Naive B cell (primary cell): ENCODE results near the gene SLC8A1. TPM values are rescaled to one million over a fixed set of nuclear protein-coding genes. Genes with fewer than 3 reads are reported as not detected.

Source experiments
- ATAC-seq, 2 donors: fragments of 150-1000 bp; cut with Tn5 transposase; 2 replicates each; pipeline ENCODE4 v1.10.0; 2021; ENCODE audit warnings: low read depth in 2 of 2, mild to moderate bottlenecking in 2 of 2, moderate library complexity in 2 of 2
- DNase-seq: peaks from one replicate; pipeline ENCODE4 v3.0.0; 2022
- H3K27ac Mint-ChIP-seq, 6 donors: one replicate each; pipeline ENCODE4 v1.8.0; 2020 to 2022; ENCODE audit warnings: mild to moderate bottlenecking in 6 of 6, mixed read lengths in 6 of 6, moderate library complexity in 5 of 6, inconsistent platforms in 2 of 6
- H3K27me3 Mint-ChIP-seq, 3 donors: one replicate each; pipeline ENCODE4 v1.8.0; 2021 to 2022; ENCODE audit warnings: mixed read lengths in 3 of 3, mild to moderate bottlenecking in 1 of 3
- H3K36me3 Mint-ChIP-seq, 2 donors: one replicate each; pipeline ENCODE4 v1.8.0; 2020 to 2022; ENCODE audit warnings: mixed read lengths in 2 of 2, inconsistent platforms in 1 of 2, mild to moderate bottlenecking in 1 of 2
- H3K4me1 Mint-ChIP-seq, 3 donors: one replicate each; pipeline ENCODE4 v1.8.0; 2020 to 2022; ENCODE audit warnings: mixed read lengths in 3 of 3, inconsistent platforms in 1 of 3, mild to moderate bottlenecking in 1 of 3, moderate library complexity in 1 of 3
- H3K4me3 Mint-ChIP-seq, 8 donors: one replicate each; pipeline ENCODE4 v1.8.0; 2020 to 2022; ENCODE audit warnings: mild to moderate bottlenecking in 8 of 8, mixed read lengths in 8 of 8, moderate library complexity in 8 of 8, inconsistent platforms in 2 of 8
- H3K9me3 Mint-ChIP-seq, 7 donors: one replicate each; pipeline ENCODE4 v1.8.0; 2020 to 2022; ENCODE audit warnings: mixed read lengths in 7 of 7, mild to moderate bottlenecking in 5 of 7, inconsistent platforms in 2 of 7, moderate library complexity in 1 of 7
- polyA plus RNA-seq, 6 donors: library from polyadenylated mRNA; unstranded; fragments of 300-500 nt; fragmentation: Illumina TruSeq; gene quantifications; one replicate each; pipeline ENCODE4 v1.2.3, GENCODE V29; 2021; ENCODE audit warnings: low read depth in 6 of 6

SLC8A1 gene
- polyA plus RNA-seq, 6 donors from 2014 or later = 0.04 TPM; not detected in 5

GRCh38 chr2:40380041-40380440 is 71.8 kb downstream of the SLC8A1 start:
- Mint-ChIP-seq H3K4me1 (no peaks in the 10 kb centered on the region), H3K4me3 (no peak overlapping the region), H3K27me3 (no peaks in the 10 kb centered on the region), H3K9me3 (peaks cover 11 to 36% (median 16%) of the 10 kb centered on the region in 7 donors), H3K27ac (no peak overlapping the region), H3K36me3 (peaks cover 7 to 12% of the 10 kb centered on the region in 2 donors)
- ATAC-seq (no peak), DNase-seq (no peak)

GRCh38 chr2:40374543-40375240 is 77.2 kb downstream of the SLC8A1 start:
- H3K27me3 Mint-ChIP-seq = no peaks in the 10 kb centered on the region
- ATAC-seq = no peak
- no peak overlapping the region for H3K27ac Mint-ChIP-seq
- H3K36me3 Mint-ChIP-seq = peaks cover 0 to 7% of the 10 kb centered on the region in 2 donors
- DNase-seq = no peak
- no peaks in the 10 kb centered on the region for H3K4me1 Mint-ChIP-seq
- H3K4me3 Mint-ChIP-seq = no peak overlapping the region
- H3K9me3 Mint-ChIP-seq = peaks cover 0 to 12% (median 3%) of the 10 kb centered on the region in 7 donors

DNA sequence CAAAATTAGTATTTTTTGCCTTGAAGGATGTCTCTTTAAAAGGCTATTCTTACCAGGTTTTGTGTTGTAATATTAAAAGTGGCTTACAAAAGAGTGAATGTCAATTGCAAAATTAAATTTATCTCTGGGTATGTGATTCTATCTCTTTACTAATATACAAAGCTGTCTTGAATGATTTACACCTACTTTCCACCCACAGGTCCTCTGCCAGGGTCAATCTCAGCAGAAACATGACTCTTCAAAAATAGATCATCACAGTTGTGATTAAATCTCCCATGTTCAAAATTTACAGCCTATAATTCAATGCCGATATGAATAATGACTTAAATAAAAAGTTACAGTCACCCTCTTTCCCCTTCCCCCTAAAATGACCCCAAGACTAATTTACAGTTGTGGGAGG is 78.8 kb downstream of the SLC8A1 start:
- DNase-seq (no peak), ATAC-seq (no peak)
- Mint-ChIP-seq H3K27ac (no peak overlapping the region), H3K27me3 (no peaks in the 10 kb centered on the region), H3K9me3 (peaks cover 0 to 3% (median 0%) of the 10 kb centered on the region in 7 donors), H3K4me3 (no peak overlapping the region), H3K36me3 (no peaks in the 10 kb centered on the region), H3K4me1 (no peaks in the 10 kb centered on the region)

DNA sequence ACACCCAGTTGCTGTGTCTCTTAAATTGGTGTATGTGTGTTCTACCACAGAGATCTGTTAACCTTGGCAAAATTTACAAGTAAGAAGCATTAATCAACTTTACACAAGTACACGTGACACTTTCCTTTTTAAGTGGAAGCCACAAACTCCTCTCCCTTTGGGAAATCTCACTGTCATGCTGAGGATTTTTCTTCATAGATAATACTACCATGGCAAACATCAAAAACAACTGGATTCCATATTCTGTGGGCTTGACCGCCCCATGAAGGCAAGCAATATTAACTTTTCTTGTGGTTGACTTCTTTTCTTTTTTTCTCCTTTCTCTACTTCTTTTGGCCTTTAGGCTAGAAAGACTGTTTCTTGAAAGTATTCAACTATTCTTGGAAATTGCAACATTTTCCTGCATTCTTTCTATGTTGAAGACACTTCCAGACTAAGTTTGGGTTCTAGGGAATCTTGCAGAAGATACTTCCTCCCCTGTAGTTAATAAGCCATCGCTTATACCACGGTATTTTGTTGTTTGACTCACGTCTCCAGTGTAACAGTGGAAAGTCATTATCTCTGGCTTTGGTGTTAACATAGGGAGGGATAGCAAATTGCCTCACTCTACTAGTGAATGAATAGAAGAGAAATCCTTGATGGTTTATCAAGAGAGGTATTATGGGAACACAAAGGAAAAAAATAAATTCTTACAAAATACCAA is 79.5 kb downstream of the SLC8A1 start:
- Mint-ChIP-seq H3K27ac (no peak overlapping the region), H3K27me3 (no peaks in the 10 kb centered on the region), H3K4me3 (no peak overlapping the region), H3K4me1 (no peaks in the 10 kb centered on the region), H3K9me3 (no peaks in the 10 kb centered on the region), H3K36me3 (no peaks in the 10 kb centered on the region)
- ATAC-seq = no peak
- no peak for DNase-seq

DNA sequence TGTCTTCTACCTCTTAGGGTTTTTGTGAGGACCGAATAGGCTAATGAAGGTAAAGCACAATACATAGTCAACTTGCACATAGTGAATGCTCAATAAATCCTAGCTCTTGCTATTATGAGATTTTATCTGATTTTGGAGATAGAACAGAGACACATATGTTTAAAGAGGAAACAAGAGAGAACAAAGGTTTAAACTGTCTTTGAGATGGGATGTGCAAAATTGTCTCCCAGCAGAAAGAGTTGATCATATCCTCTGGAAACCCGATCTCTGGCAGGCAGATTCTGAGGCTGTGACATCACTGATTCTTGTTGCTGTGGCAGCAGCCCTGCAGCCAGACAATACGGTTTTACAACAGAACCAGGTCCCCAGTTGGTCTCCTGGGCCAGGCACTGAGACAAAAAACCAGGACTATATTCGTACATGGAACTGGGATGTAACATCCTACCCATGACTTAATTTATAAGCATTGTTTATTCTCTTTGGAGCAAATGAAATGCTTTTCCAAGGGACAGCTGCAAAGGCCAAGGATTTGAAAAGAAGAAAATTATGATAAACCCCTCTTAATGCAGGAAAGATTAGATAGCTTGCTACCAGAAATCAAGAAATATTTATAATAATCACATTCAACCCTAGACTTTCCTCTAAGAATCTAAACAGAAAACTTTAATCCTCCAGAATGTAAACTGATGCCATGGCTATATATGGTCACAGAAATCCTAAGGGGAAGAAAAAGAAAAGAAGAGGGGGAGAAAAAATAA is 80.2 kb downstream of the SLC8A1 start:
- no peak for DNase-seq
- Mint-ChIP-seq H3K4me3 (no peak overlapping the region), H3K36me3 (no peaks in the 10 kb centered on the region), H3K4me1 (no peaks in the 10 kb centered on the region), H3K27me3 (no peaks in the 10 kb centered on the region), H3K9me3 (no peaks in the 10 kb centered on the region), H3K27ac (no peak overlapping the region)
- ATAC-seq = no peak

GRCh38 chr2:40370007-40370395 is 81.9 kb downstream of the SLC8A1 start:
- ATAC-seq (no peak), DNase-seq (no peak)
- Mint-ChIP-seq H3K27me3 (no peaks in the 10 kb centered on the region), H3K36me3 (no peaks in the 10 kb centered on the region), H3K9me3 (no peaks in the 10 kb centered on the region), H3K27ac (no peak overlapping the region), H3K4me3 (no peak overlapping the region), H3K4me1 (peaks cover 0 to under 1% (median 0%) of the 10 kb centered on the region in 3 donors)

DNA sequence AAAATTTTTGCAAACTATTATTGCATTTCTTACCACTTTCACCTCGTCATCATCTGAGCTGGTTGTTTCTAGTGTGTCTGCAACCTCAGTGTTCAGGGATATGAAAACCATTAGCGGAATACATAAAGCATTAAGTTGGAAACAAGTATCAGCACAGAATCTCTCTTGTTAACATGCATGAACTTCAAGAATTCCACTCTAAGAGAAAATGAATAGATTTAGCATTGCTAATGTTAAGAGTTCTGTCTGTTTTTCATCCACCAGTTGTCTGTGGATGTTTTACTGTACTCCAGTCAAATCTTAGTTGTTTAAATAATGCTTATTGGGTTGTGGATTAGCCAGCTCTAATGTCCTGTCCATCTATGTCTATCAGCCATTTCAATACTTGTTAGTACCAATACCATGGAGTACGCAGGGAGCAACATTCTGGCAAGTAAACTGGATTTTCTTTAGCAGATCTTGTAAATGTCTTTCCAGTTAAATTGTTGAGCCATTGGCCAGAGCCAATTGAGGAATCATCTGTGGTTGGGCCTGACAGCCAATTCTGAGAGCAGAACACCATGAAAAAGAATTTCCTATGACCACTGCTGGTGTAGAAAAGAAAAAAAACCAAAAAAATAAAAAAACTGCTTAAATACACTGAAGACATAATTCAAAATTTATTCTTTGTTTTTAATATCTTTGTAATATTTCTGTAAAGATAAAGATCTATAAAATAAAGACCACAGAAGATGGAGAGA is 82.5 kb downstream of the SLC8A1 start:
- H3K9me3 Mint-ChIP-seq = no peaks in the 10 kb centered on the region
- no peak for ATAC-seq
- H3K4me1 Mint-ChIP-seq = peaks cover 5 to 6% (median 5%) of the 10 kb centered on the region in 3 donors
- DNase-seq = no peak
- H3K4me3 Mint-ChIP-seq = no peak overlapping the region
- no peaks in the 10 kb centered on the region for H3K36me3 Mint-ChIP-seq
- no peak overlapping the region for H3K27ac Mint-ChIP-seq
- H3K27me3 Mint-ChIP-seq = no peaks in the 10 kb centered on the region

DNA sequence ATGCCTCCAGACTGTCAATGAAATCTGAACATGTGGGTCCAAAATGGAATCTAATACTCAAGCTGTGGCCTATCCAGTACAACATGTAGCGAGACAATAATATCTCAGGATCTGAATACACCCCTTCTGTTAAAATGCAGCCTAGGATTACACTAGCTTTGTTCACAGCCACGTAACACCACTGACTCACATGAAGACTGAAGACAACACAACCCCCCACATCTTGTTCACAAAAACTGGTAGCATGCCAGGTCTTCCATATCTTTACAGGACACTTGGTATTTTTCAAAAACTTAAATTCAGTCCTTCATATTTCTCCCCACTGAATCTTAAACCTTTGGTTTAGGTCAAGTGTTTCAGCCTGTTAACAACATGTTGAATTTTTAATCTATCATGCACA is 84.2 kb downstream of the SLC8A1 start:
- Mint-ChIP-seq H3K36me3 (no peaks in the 10 kb centered on the region), H3K4me1 (peaks cover 15 to 21% (median 18%) of the 10 kb centered on the region in 3 donors), H3K4me3 (no peak overlapping the region), H3K27ac (no peak overlapping the region), H3K27me3 (no peaks in the 10 kb centered on the region), H3K9me3 (no peaks in the 10 kb centered on the region)
- no peak for ATAC-seq
- DNase-seq = no peak

DNA sequence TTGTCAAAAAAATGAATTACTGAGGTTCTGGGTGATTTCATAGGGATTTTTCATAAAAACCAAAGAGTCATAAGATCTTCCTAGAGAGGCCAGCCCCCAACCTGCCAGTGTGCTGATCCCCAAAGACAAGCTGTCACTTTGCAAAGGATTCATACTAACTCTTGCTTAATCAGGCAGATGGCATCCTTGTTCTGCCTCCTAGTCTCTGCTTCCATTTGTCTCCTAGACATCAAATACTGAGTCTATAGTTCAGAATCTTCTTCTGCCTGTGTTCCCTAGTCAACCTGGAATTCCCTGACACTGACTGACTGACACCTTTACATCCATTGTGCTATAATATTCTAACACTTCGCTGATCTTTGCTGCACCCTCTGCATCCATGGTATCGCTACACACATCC is 84.9 kb downstream of the SLC8A1 start:
- H3K27ac Mint-ChIP-seq = no peak overlapping the region
- DNase-seq (no peak), ATAC-seq (no peak)
- no peaks in the 10 kb centered on the region for H3K9me3 Mint-ChIP-seq
- peaks cover 15 to 21% (median 18%) of the 10 kb centered on the region in 3 donors for H3K4me1 Mint-ChIP-seq
- no peaks in the 10 kb centered on the region for H3K27me3 Mint-ChIP-seq
- no peaks in the 10 kb centered on the region for H3K36me3 Mint-ChIP-seq
- H3K4me3 Mint-ChIP-seq = no peak overlapping the region

GRCh38 chr2:40364151-40364874 is 87.6 kb downstream of the SLC8A1 start:
- peak overlapping the region in 2 of 6 donors; percentile 23 to 26 for H3K27ac Mint-ChIP-seq
- no peak for DNase-seq
- ATAC-seq = no peak
- H3K36me3 Mint-ChIP-seq = no peaks in the 10 kb centered on the region
- peaks cover 15 to 21% (median 18%) of the 10 kb centered on the region in 3 donors for H3K4me1 Mint-ChIP-seq
- H3K27me3 Mint-ChIP-seq = no peaks in the 10 kb centered on the region
- H3K9me3 Mint-ChIP-seq = no peaks in the 10 kb centered on the region
- H3K4me3 Mint-ChIP-seq = peak overlapping the region; percentile 36 to 84 (median 61)

- DNase-seq = peak; percentile 3
These were observed 88.3 kb downstream of the SLC8A1 start for GRCh38 chr2:40363631-40364030.

DNA sequence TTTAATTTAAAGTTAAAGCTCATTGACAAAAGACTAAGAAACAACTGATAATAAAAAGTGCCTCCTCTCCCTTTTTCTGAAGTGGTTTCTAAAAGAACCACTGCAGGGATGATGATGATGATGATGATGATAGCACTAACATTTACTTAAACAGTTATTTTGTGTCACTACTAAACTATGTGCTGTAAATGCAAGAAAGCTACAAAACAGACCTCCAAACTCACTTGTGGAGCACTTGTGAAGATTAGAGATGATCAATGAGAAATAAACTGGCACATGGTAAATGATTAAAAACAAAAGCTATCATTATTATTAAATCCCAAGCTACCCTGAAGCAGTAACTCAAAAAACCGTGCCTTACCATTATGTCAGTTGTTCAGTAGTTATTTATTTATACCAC is 88.7 kb downstream of the SLC8A1 start:
- H3K27ac Mint-ChIP-seq = no peak overlapping the region
- H3K4me3 Mint-ChIP-seq = peak overlapping the region in 3 of 8 donors; percentile 8 to 39 (median 9)
- ATAC-seq = no peak
- H3K9me3 Mint-ChIP-seq = no peaks in the 10 kb centered on the region
- H3K4me1 Mint-ChIP-seq = peaks cover 15 to 21% (median 18%) of the 10 kb centered on the region in 3 donors
- no peaks in the 10 kb centered on the region for H3K36me3 Mint-ChIP-seq
- H3K27me3 Mint-ChIP-seq = no peaks in the 10 kb centered on the region
- DNase-seq = no peak

More at GRCh38 chr2:40363631-40364030, 88.3 kb downstream of the SLC8A1 start:
- H3K27me3 Mint-ChIP-seq = no peaks in the 10 kb centered on the region
- H3K9me3 Mint-ChIP-seq = no peaks in the 10 kb centered on the region
- peak overlapping the region in 2 of 6 donors; percentile 1 to 49 for H3K27ac Mint-ChIP-seq
- peaks cover 15 to 21% (median 18%) of the 10 kb centered on the region in 3 donors for H3K4me1 Mint-ChIP-seq
- no peaks in the 10 kb centered on the region for H3K36me3 Mint-ChIP-seq
- peak overlapping the region in 6 of 8 donors; percentile 8 to 55 (median 34) for H3K4me3 Mint-ChIP-seq
- peak; percentile 84 to 89 for ATAC-seq
